Measurements from ENCODE around the gene SHQ1.

Gene SHQ1

DNA sequence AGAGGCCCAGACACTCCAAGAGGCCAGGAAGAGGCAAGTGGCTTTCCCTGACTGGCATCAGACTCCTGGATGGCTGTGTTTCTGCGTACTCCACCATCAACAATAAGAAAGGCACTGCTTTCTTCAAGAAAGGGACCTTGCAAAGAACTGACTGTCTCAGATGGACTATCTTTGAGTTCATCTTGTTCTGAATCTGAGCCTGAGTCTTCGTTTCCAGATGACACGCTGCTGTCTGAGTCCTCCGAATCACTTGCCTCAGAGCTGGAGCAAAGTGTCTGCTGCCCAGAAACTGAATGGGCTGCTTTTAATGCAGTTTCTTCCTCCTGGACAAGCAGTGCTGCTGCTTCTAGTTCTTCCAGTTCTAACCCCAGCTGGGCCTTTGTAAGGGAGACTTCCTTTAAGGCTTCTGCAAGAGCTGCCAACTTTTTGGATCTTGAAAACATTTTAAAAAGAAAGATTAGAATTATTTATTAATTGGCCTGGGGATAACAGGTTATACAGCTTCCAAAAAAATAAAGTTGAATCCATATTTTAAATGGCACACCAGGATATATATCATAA, 97.8 kb downstream of the SHQ1 start:
- H3K4me3 ChIP-seq (ENCODE audit: low read length) = no peak overlapping the region
- no peak for DNase-seq (ENCODE audit: low read depth)
- TF ChIP-seq, protein P1, sequence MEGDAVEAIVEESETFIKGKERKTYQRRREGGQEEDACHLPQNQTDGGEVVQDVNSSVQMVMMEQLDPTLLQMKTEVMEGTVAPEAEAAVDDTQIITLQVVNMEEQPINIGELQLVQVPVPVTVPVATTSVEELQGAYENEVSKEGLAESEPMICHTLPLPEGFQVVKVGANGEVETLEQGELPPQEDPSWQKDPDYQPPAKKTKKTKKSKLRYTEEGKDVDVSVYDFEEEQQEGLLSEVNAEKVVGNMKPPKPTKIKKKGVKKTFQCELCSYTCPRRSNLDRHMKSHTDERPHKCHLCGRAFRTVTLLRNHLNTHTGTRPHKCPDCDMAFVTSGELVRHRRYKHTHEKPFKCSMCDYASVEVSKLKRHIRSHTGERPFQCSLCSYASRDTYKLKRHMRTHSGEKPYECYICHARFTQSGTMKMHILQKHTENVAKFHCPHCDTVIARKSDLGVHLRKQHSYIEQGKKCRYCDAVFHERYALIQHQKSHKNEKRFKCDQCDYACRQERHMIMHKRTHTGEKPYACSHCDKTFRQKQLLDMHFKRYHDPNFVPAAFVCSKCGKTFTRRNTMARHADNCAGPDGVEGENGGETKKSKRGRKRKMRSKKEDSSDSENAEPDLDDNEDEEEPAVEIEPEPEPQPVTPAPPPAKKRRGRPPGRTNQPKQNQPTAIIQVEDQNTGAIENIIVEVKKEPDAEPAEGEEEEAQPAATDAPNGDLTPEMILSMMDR (conservative IDR thresholded peaks at IDR 0.05; ENCODE audit: low read length) = no peak

DNA sequence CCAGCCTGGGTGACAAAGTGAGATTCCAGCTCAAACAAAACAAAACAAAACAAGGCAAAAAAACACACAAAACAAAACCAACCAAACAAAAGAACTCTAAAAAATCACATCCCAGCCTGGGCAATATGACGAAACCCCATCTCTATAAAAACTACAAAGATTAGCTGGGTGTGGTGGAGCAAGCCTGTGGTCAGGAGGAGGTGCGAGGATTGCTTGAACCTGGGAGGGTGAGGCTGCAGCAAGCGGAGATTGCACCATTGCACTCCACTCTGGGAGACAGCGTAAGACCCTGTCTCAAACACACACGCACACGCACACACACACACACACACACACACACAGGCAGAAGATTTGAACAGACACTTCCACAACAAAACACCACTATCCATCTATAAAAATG, 99.6 kb downstream of the SHQ1 start:
- H3K4me3 ChIP-seq (ENCODE audit: low read length) = no peak overlapping the region
- DNase-seq (ENCODE audit: low read depth) = peak; percentile 8
- TF ChIP-seq, protein P1 (conservative IDR thresholded peaks at IDR 0.05; ENCODE audit: low read length) = no peak

DNA sequence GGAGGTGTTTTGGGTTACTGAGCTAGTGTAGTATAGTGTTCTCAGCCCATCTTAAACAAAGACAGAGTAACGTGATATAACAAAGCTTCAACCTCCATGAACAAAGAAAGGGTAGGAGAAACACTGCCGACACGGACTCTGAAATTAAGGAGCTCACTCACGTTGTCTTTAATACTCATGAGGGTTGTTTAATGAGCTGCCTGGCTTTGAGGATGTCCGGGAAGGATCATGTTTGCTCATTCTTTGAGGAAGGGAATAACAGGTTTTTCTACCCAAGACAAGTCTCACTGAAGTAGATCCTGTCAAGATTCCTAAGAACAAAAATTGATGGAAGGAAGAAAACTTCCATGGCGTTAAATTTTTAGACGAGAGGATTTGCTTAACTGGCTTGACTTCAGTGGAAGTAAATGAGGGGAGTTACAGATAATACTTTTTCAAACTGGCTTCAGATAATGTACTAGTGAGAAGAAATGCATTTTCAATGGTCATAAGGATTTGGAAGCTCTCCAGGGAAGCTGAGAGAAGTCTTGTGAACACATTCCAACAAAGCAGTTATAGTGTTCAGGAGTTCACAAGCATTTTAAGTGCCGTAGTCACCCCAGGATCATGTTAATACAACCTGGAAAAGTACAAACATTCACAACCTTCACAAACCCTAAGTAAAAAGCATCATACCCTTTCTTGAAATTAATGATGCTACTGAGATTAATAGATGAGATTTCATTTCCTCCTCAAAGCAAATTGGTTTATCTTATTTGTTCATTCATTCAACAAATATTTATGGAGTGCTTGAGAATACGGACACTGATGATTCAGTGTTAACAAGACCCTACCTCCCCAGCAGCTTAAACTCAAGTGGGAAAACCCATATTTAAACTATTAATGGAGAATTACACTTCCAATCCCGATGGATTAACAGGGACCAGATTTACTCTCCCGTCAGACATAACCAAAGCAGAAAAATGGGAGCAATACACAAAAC, 101.5 kb downstream of the SHQ1 start:
- H3K4me3 ChIP-seq (ENCODE audit: low read length) = no peak overlapping the region
- peak; percentile 5 for DNase-seq (ENCODE audit: low read depth)
- TF ChIP-seq, protein P1 (conservative IDR thresholded peaks at IDR 0.05; ENCODE audit: low read length) = no peak

DNA sequence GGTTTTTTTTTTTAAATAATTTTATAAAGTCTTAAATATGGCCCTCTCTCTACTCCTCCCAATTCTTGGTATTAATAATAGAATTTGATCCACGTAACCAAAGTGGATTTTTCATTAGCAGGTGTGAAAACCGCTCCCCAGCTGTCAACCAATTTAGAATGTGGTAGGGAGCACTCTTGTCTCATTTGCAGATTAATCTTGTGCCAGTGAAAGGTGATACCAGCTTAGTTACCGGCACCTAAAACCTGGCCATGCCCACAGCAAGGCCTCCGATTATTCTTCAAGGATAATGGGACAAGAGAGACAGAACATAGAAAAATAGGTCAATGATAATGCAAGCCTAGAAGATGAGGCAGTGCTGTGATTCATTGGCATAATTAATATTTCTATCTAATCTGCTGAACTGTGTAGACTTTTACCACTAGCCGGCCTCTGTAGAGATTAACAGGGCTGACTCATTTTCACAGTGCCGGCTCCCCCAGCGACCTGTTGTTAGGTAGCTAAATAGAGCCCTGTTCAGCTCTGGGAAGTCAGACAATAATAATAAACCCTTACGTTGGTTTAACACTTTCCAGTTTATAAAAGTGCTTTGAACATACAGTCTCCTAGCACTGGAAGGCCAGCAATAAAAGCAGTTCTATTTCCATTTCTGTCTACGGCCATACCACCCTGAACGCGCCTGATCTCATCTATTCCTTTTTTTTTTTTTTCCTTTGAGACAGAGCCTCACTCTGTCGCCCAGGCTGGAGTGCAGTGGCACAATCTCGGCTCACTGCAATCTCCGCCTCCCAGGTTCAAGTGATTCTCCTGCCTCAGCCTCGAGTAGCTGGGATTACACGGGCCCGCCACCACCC, 102.9 kb downstream of the SHQ1 start:
- H3K4me3 ChIP-seq (ENCODE audit: low read length) = no peak overlapping the region
- TF ChIP-seq, protein P1 (conservative IDR thresholded peaks at IDR 0.05; ENCODE audit: low read length) = no peak
- DNase-seq (ENCODE audit: low read depth) = no peak

DNA sequence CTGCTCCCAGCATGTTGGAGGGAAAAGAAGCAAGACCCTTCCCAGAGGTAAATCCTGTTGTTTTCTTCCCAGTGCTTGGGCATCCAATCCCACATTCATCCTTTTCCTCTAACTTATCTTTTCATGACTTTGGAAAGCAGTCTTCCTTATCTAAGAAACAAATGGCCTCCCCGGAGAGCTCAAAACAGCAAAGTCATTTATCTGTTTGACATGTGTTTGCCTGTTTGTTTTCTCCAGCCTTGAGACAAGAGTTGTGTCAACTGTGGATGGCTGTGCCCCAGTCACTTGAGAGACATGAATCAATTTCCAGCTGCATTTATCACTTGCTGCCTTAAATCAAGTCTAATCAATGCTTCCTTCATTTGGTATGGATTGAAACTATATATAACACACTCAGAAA, 103.9 kb downstream of the SHQ1 start:
- TF ChIP-seq, protein P1 (conservative IDR thresholded peaks at IDR 0.05; ENCODE audit: low read length) = no peak
- no peak for DNase-seq (ENCODE audit: low read depth)
- no peak overlapping the region for H3K4me3 ChIP-seq (ENCODE audit: low read length)

DNA sequence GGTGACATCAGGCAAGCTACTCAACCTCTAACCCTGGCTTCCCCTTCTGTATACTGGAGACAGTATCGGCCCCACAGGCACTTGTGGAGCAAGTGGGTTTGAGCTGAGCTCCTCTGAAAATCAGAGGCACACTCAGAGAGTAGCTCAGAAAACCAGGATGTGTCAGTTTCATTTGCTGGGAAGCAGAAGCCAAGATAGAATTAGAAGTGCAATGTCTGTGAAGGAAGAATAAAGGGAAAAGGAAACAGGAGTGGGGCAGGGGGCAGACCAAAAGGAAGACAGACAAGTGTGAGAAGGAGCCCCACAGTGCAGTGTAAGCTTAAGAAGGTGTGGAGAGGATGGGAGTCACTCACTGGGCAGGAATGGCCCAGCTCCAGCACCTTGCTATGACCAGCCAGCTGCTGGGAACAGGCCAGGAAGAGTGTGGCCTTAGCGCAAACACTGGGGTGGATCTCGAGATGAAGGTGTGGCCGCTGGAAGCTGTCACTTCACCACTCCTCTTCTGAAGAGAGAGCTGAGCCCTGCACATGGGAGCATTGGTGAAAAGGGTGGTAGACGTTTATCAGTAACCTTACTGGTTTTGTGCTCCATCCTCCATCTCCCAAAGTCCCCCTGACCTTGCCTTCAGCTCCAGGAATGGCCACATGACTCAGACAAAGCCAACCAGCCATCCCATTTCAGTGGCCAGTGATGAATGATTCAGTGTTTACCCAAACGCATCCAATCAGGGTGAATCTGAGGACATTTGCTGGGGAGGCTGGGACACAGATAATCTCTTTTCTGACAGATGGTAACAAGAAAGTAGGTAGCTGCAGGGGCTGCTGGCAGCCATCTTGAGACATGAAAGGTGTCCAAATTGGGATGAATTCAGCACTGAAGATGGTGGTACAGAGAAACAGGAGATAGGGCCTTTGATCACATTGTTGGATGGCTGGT, 108.4 kb downstream of the SHQ1 start:
- no peak for DNase-seq (ENCODE audit: low read depth)

More for the DNA sequence above, 108.4 kb downstream of the SHQ1 start:
- H3K4me3 ChIP-seq (ENCODE audit: low read length) = no peak overlapping the region
- TF ChIP-seq, protein P1 (conservative IDR thresholded peaks at IDR 0.05; ENCODE audit: low read length) = no peak

Data from AG10803 (cell line).